BLaER1 treated with 17β-estradiol and CSF1 and Interleukin-3, amounts not matched to agents 10 nM and 100 nM (cell line): Measurements from ENCODE around the gene TNNC1.

Experiments used
- H3K27ac ChIP-seq, 11 experiments: shearing (Covaris generic); formaldehyde crosslinking; 2 replicates each; pipeline ENCODE4 v1.8.1; 2022
- H3K27me3 ChIP-seq, 11 experiments: shearing (Covaris generic); formaldehyde crosslinking; 2 replicates each; pipeline ENCODE4 v1.8.1; 2022
- H3K36me3 ChIP-seq, 11 experiments: shearing (Covaris generic); formaldehyde crosslinking; 2 replicates each; pipeline ENCODE4 v1.8.1; 2022
- H3K4me1 ChIP-seq, 10 experiments: shearing (Covaris generic); formaldehyde crosslinking; 2 replicates each; pipeline ENCODE4 v1.8.1; 2022
- H3K4me2 ChIP-seq, 11 experiments: shearing (Covaris generic); formaldehyde crosslinking; 2 replicates each; pipeline ENCODE4 v1.8.1; 2022
- H3K4me3 ChIP-seq, 10 experiments: shearing (Covaris generic); formaldehyde crosslinking; 2 replicates each; pipeline ENCODE4 v1.8.1; 2022
- H3K9ac ChIP-seq, 11 experiments: shearing (Covaris generic); formaldehyde crosslinking; 2 replicates each; pipeline ENCODE4 v1.8.1; 2022
- H3K9me3 ChIP-seq, 11 experiments: shearing (Covaris generic); formaldehyde crosslinking; replicated peaks in 1 of 11; 2 replicates each; pipeline ENCODE4 v1.8.1; 2022
- H4K20me1 ChIP-seq, 11 experiments: shearing (Covaris generic); formaldehyde crosslinking; 2 replicates each; pipeline ENCODE4 v1.8.1; 2022
- Cebpa-rat ChIP-seq, 11 experiments: shearing (Covaris generic); IDR thresholded peaks; 2 replicates each; pipeline ENCODE4 v1.8.1; 2022

The TNNC1 gene

GRCh38 chr3:52435246-52436101 lies 18.4 kb downstream of the TNNC1 start:
- Histone ChIP-seq H3K9me3 (no peaks in the 10 kb centered on the region), H3K4me2 (peak overlapping the region; percentile 76 to 99 (median 94)), H3K27me3 (peaks cover 0 to 56% (median 27%) of the 10 kb centered on the region in 11 experiments; a peak in 14 of 22 replicates), H3K36me3 (peaks cover 0 to 40% (median 0%) of the 10 kb centered on the region in 11 experiments; a peak in 6 of 22 replicates), H3K4me1 (peaks cover 53 to 91% (median 83%) of the 10 kb centered on the region in 10 experiments), H3K9ac (peak overlapping the region in 8 of 11 experiments; percentile 45 to 76 (median 67); a peak in 14 of 22 replicates), H3K27ac (peak overlapping the region in 10 of 11 experiments; percentile 60 to 86 (median 77); a peak in 20 of 22 replicates), H4K20me1 (no peaks in the 10 kb centered on the region; a peak in 1 of 22 replicates), H3K4me3 (peak overlapping the region in 6 of 10 experiments; percentile 7 to 40 (median 32); a peak in 9 of 20 replicates)
- TF ChIP-seq Cebpa-rat (IDR thresholded peaks at IDR 0.05) = no peak

GRCh38 chr3:52434491-52435115 lies 19.2 kb downstream of the TNNC1 start:
- H4K20me1 ChIP-seq = no peaks in the 10 kb centered on the region
- no peak for TF ChIP-seq Cebpa-rat (IDR thresholded peaks at IDR 0.05)
- H3K9me3 ChIP-seq = no peaks in the 10 kb centered on the region
- H3K9ac ChIP-seq = peak overlapping the region in 8 of 11 experiments; percentile 21 to 76 (median 64); a peak in 12 of 22 replicates
- H3K36me3 ChIP-seq = peaks cover 0 to 31% (median 0%) of the 10 kb centered on the region in 11 experiments; a peak in 4 of 22 replicates
- peak overlapping the region in 10 of 11 experiments; percentile 60 to 86 (median 77); a peak in 19 of 22 replicates for H3K27ac ChIP-seq
- H3K4me3 ChIP-seq = peak overlapping the region in 5 of 10 experiments; percentile 2 to 40 (median 33); a peak in 4 of 20 replicates
- peaks cover 53 to 88% (median 82%) of the 10 kb centered on the region in 10 experiments for H3K4me1 ChIP-seq
- H3K4me2 ChIP-seq = peak overlapping the region; percentile 76 to 99 (median 94)
- H3K27me3 ChIP-seq = peaks cover 0 to 49% (median 18%) of the 10 kb centered on the region in 11 experiments; a peak in 12 of 22 replicates

- Histone ChIP-seq H3K36me3 (peaks cover 0 to 26% (median 0%) of the 10 kb centered on the region in 11 experiments; a peak in 3 of 22 replicates), H3K9me3 (no peaks in the 10 kb centered on the region), H3K9ac (peak overlapping the region in 4 of 11 experiments; percentile 3 to 76 (median 38); a peak in 2 of 22 replicates), H3K4me3 (no peak overlapping the region), H4K20me1 (no peaks in the 10 kb centered on the region), H3K27me3 (peaks cover 0 to 43% (median 13%) of the 10 kb centered on the region in 11 experiments; a peak in 10 of 22 replicates), H3K4me1 (peaks cover 53 to 84% (median 78%) of the 10 kb centered on the region in 10 experiments), H3K4me2 (peak overlapping the region; percentile 76 to 99 (median 94); a peak in 21 of 22 replicates), H3K27ac (peak overlapping the region in 6 of 11 experiments; percentile 10 to 86 (median 80); a peak in 4 of 22 replicates)
- no peak for TF ChIP-seq Cebpa-rat (IDR thresholded peaks at IDR 0.05)
Measured at GRCh38 chr3:52433996-52434479, 19.8 kb downstream of the TNNC1 start.

GRCh38 chr3:52433328-52433995 lies 20.4 kb downstream of the TNNC1 start:
- H3K27ac ChIP-seq = peak overlapping the region in 7 of 11 experiments; percentile 2 to 86 (median 31); a peak in 6 of 22 replicates
- H3K4me3 ChIP-seq = no peak overlapping the region
- H3K4me2 ChIP-seq = peak overlapping the region; percentile 76 to 99 (median 94)
- TF ChIP-seq Cebpa-rat (IDR thresholded peaks at IDR 0.05) = no peak
- H3K4me1 ChIP-seq = peaks cover 53 to 84% (median 74%) of the 10 kb centered on the region in 10 experiments
- no peaks in the 10 kb centered on the region for H4K20me1 ChIP-seq
- H3K36me3 ChIP-seq = peaks cover 0 to 20% (median 0%) of the 10 kb centered on the region in 11 experiments; a peak in 3 of 22 replicates
- H3K9ac ChIP-seq = peak overlapping the region in 4 of 11 experiments; percentile 3 to 76 (median 10); a peak in 2 of 22 replicates
- no peaks in the 10 kb centered on the region for H3K9me3 ChIP-seq
- peaks cover 0 to 39% (median 7%) of the 10 kb centered on the region in 11 experiments; a peak in 10 of 22 replicates for H3K27me3 ChIP-seq

- no peaks in the 10 kb centered on the region for H4K20me1 ChIP-seq
- H3K4me1 ChIP-seq = peaks cover 52 to 76% (median 67%) of the 10 kb centered on the region in 10 experiments
- peaks cover 0 to 33% (median 6%) of the 10 kb centered on the region in 11 experiments; a peak in 10 of 22 replicates for H3K27me3 ChIP-seq
- H3K27ac ChIP-seq = peak overlapping the region in 3 of 11 experiments; percentile 1 to 31 (median 25); a peak in 2 of 22 replicates
- H3K4me3 ChIP-seq = no peak overlapping the region
- H3K36me3 ChIP-seq = peaks cover 0 to 13% (median 0%) of the 10 kb centered on the region in 11 experiments; a peak in 3 of 22 replicates
- no peak for TF ChIP-seq Cebpa-rat (IDR thresholded peaks at IDR 0.05)
- H3K9ac ChIP-seq = peak overlapping the region in 2 of 11 experiments; percentile 0 to 15; a peak in 2 of 22 replicates
- H3K4me2 ChIP-seq = peak overlapping the region; percentile 29 to 99 (median 93); a peak in 21 of 22 replicates
- no peaks in the 10 kb centered on the region for H3K9me3 ChIP-seq
Measured at GRCh38 chr3:52432691-52433141, 21.1 kb downstream of the TNNC1 start.

GRCh38 chr3:52432225-52432624 lies 21.6 kb downstream of the TNNC1 start:
- no peak for TF ChIP-seq Cebpa-rat (IDR thresholded peaks at IDR 0.05)
- H3K9ac ChIP-seq = peak overlapping the region in 3 of 11 experiments; percentile 4 to 40 (median 15); a peak in 3 of 22 replicates
- H3K4me1 ChIP-seq = peaks cover 47 to 71% (median 63%) of the 10 kb centered on the region in 10 experiments
- H3K36me3 ChIP-seq = peaks cover 0 to 8% (median 0%) of the 10 kb centered on the region in 11 experiments; a peak in 2 of 22 replicates
- peak overlapping the region in 2 of 11 experiments; percentile 1 to 31; a peak in 3 of 22 replicates for H3K27ac ChIP-seq
- peaks cover 0 to 31% (median 6%) of the 10 kb centered on the region in 11 experiments; a peak in 10 of 22 replicates for H3K27me3 ChIP-seq
- H4K20me1 ChIP-seq = no peaks in the 10 kb centered on the region
- peak overlapping the region; percentile 3 to 99 (median 93); a peak in 19 of 22 replicates for H3K4me2 ChIP-seq
- H3K4me3 ChIP-seq = no peak overlapping the region
- H3K9me3 ChIP-seq = no peaks in the 10 kb centered on the region

- TF ChIP-seq Cebpa-rat (IDR thresholded peaks at IDR 0.05) = no peak
- Histone ChIP-seq H3K9ac (peak overlapping the region in 3 of 11 experiments; percentile 4 to 40 (median 15); a peak in 2 of 22 replicates), H3K27ac (no peak overlapping the region), H3K9me3 (no peaks in the 10 kb centered on the region), H3K4me3 (no peak overlapping the region), H3K4me2 (peak overlapping the region; percentile 3 to 99 (median 93); a peak in 19 of 22 replicates), H3K27me3 (peaks cover 0 to 31% (median 6%) of the 10 kb centered on the region in 11 experiments; a peak in 10 of 22 replicates), H4K20me1 (no peaks in the 10 kb centered on the region), H3K4me1 (peaks cover 41 to 65% (median 57%) of the 10 kb centered on the region in 10 experiments), H3K36me3 (peaks cover 0 to 8% (median 0%) of the 10 kb centered on the region in 11 experiments; a peak in 1 of 22 replicates)
Measured at GRCh38 chr3:52431459-52432223, 22.2 kb downstream of the TNNC1 start.
